ENCODE results near the gene ITPK1.

DNA sequence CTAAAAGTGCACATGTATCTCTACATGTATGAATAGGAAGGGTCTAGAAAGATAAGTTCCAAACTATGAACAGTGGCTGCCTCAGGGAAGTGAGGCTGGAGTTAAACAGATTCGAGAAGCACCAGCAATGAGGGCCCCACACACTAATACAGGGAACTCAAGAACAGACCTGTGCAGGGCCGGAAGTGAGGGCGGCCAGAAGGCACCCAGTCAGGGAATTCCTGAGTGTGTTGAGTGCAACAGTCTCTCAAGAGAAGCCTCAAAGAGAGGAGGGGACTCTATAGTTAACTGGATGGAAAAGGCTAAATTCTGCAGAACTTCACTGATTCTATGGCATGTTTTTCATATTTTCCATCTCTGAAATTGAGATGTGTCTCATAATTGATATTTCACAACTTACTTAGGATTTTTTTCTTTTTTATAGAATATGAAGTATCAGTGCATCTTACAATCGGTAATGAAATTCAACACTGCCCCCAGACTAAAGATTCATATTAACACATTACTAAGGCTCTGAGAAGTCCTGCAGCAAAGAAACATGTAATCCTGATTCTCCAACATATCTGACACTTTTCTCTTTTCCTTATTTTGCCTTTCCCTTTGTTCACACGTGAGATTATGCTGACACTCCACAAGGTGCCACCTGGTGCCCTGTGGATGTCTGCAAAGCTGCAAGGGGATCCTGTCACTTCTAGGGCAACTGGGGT, 131.5 kb downstream of the ITPK1 start:
- TF ChIP-seq EZH2 (IDR thresholded peaks at IDR 0.05) (no peak), POLR2AphosphoS5 (IDR thresholded peaks at IDR 0.05; ENCODE audit: borderline replicate concordance, low read depth, low read length) (no peak)

Data from SK-N-MC (cell line).